GM11168 (cell line): ENCODE results near the gene ENTHD1.
"Not testable (repeated sequence)": the region's sequence is repeated elsewhere in the genome, so short reads cannot be mapped to it uniquely, and the experiment has no call there.

Experiments
- in situ Hi-C: fragments of 300-500 bp; cut with MboI; formaldehyde crosslinking; loops from one replicate; pipeline ENCODE4 v1.12.0; 2022; ENCODE audit warnings: low sequenced_read_pairs; ENCODE audit not compliant: unreplicated experiment

The ENTHD1 gene

GRCh38 chr22:39859903-39860588 lies 33.5 kb downstream of the ENTHD1 start:
- in situ Hi-C loops = no loop called here

GRCh38 chr22:39856588-39856987 lies 37.0 kb downstream of the ENTHD1 start:
- in situ Hi-C loops = no loop called here

GRCh38 chr22:39852799-39853198 lies 40.8 kb downstream of the ENTHD1 start:
- in situ Hi-C loops = no loop called here

GRCh38 chr22:39851606-39852315 lies 41.8 kb downstream of the ENTHD1 start:
- in situ Hi-C loops = no loop called here

- in situ Hi-C loops = no loop called here
These were observed 46.1 kb downstream of the ENTHD1 start for GRCh38 chr22:39847477-39847876.

- in situ Hi-C loops = not testable (repeated sequence)
These were observed 47.0 kb downstream of the ENTHD1 start for GRCh38 chr22:39846539-39846938.

- in situ Hi-C loops = no loop called here
These were observed 48.0 kb downstream of the ENTHD1 start for GRCh38 chr22:39845529-39845928.

GRCh38 chr22:39839917-39840510 lies 53.5 kb downstream of the ENTHD1 start:
- in situ Hi-C loops = no loop called here

- in situ Hi-C loops = no loop called here
These were observed 54.4 kb downstream of the ENTHD1 start for GRCh38 chr22:39839204-39839603.

GRCh38 chr22:39833610-39834009 lies 60.0 kb downstream of the ENTHD1 start:
- in situ Hi-C loops = no loop called here

GRCh38 chr22:39833093-39833492 lies 60.5 kb downstream of the ENTHD1 start:
- in situ Hi-C loops = no loop called here

GRCh38 chr22:39832627-39833074 lies 60.9 kb downstream of the ENTHD1 start:
- in situ Hi-C loops = no loop called here

- in situ Hi-C loops = no loop called here
These were observed 67.9 kb downstream of the ENTHD1 start for GRCh38 chr22:39825661-39826102.

GRCh38 chr22:39821008-39821407 lies 72.6 kb downstream of the ENTHD1 start:
- in situ Hi-C loops = no loop called here

GRCh38 chr22:39820256-39820655 lies 73.3 kb downstream of the ENTHD1 start:
- in situ Hi-C loops = no loop called here

- in situ Hi-C loops = no loop called here
These were observed 74.1 kb downstream of the ENTHD1 start for GRCh38 chr22:39819429-39819828.

- in situ Hi-C loops = no loop called here
These were observed 75.5 kb downstream of the ENTHD1 start for GRCh38 chr22:39818094-39818493.

- in situ Hi-C loops = no loop called here
These were observed 77.6 kb downstream of the ENTHD1 start for GRCh38 chr22:39815932-39816331.

- in situ Hi-C loops = no loop called here
These were observed 78.7 kb downstream of the ENTHD1 start for GRCh38 chr22:39814899-39815298.

- in situ Hi-C loops = no loop called here
These were observed 83.6 kb downstream of the ENTHD1 start for GRCh38 chr22:39809772-39810557.

- in situ Hi-C loops = no loop called here
These were observed 85.5 kb downstream of the ENTHD1 start for GRCh38 chr22:39808081-39808480.
